ENCODE results near the gene YARS2. TPM values are rescaled to one million over a fixed set of nuclear protein-coding genes. Genes with fewer than 3 reads are reported as not detected.

YARS2 gene
- total and polyA plus RNA-seq, 7 donors, result 11.0 to 20.3 (median 16.8) TPM

- H3K36me3 ChIP-seq (ENCODE audit: insufficient read depth in 1 of 2, low read depth in 1 of 2), result peaks cover 8 to 100% of the 10 kb centered on the region in 2 donors
- no peak overlapping the region for H3K27ac ChIP-seq
- no peaks in the 10 kb centered on the region for H3K4me1 ChIP-seq
- no peaks in the 10 kb centered on the region for H3K9me3 ChIP-seq
- 95 to 98% (median 97%) methylated on average over 2 of the region's 2 CpGs for WGBS, 3 donors
- no peaks in the 10 kb centered on the region for H3K27me3 ChIP-seq (ENCODE audit: insufficient read depth in 3 of 3, low read length in 2 of 3)
- DNase-seq (no peak), ATAC-seq (no peak)
- intact Hi-C loops (cut with DNase I), result no loop called here
- H3K4me3 ChIP-seq, result no peak overlapping the region
- TF ChIP-seq, protein P1, sequence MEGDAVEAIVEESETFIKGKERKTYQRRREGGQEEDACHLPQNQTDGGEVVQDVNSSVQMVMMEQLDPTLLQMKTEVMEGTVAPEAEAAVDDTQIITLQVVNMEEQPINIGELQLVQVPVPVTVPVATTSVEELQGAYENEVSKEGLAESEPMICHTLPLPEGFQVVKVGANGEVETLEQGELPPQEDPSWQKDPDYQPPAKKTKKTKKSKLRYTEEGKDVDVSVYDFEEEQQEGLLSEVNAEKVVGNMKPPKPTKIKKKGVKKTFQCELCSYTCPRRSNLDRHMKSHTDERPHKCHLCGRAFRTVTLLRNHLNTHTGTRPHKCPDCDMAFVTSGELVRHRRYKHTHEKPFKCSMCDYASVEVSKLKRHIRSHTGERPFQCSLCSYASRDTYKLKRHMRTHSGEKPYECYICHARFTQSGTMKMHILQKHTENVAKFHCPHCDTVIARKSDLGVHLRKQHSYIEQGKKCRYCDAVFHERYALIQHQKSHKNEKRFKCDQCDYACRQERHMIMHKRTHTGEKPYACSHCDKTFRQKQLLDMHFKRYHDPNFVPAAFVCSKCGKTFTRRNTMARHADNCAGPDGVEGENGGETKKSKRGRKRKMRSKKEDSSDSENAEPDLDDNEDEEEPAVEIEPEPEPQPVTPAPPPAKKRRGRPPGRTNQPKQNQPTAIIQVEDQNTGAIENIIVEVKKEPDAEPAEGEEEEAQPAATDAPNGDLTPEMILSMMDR (IDR thresholded peaks at IDR 0.05), result no peak
These were observed 12.4 kb downstream of the YARS2 start for GRCh38 chr12:32743264-32743663.

DNA sequence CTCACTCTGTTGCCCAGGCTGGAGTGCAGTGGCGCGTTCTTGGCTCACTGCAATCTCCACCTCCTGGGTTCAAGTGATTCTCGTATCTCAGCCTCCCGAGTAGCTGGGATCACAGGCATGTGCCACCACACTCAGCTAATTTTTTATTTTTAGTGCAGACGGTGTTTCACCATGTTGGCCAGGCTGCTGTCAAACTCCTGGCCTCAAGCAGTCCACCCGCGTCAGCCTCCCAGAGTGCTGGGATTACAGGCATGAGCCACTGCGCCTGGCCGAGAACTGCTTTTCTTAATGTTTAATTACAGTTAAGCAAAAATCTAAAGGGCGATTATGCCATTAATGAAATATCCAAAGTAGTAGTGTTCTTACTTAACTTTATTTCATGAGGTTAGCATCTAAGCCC lies 13.6 kb downstream of the YARS2 start:
- Histone ChIP-seq H3K27me3 (ENCODE audit: insufficient read depth in 3 of 3, low read length in 2 of 3) (no peaks in the 10 kb centered on the region), H3K4me3 (no peak overlapping the region), H3K27ac (no peak overlapping the region), H3K9me3 (no peaks in the 10 kb centered on the region), H3K36me3 (ENCODE audit: insufficient read depth in 1 of 2, low read depth in 1 of 2) (peaks cover 8 to 100% of the 10 kb centered on the region in 2 donors), H3K4me1 (no peaks in the 10 kb centered on the region)
- ATAC-seq (no peak), DNase-seq (no peak)
- WGBS, 3 donors, result 85 to 93% (median 86%) methylated on average over 10 of the region's 10 CpGs
- TF ChIP-seq, protein P1 (IDR thresholded peaks at IDR 0.05), result no peak
- intact Hi-C loops (cut with DNase I), result no loop called here

- H3K4me1 ChIP-seq, result no peaks in the 10 kb centered on the region
- no peak overlapping the region for H3K4me3 ChIP-seq
- no peaks in the 10 kb centered on the region for H3K9me3 ChIP-seq
- H3K27ac ChIP-seq, result no peak overlapping the region
- H3K36me3 ChIP-seq (ENCODE audit: insufficient read depth in 1 of 2, low read depth in 1 of 2), result peaks cover 8 to 100% of the 10 kb centered on the region in 2 donors
- TF ChIP-seq, protein P1 (IDR thresholded peaks at IDR 0.05), result no peak
- H3K27me3 ChIP-seq (ENCODE audit: insufficient read depth in 3 of 3, low read length in 2 of 3), result no peaks in the 10 kb centered on the region
- 93 to 97% (median 93%) methylated on average over 2 of the region's 2 CpGs for WGBS, 3 donors
- no peak for ATAC-seq
- intact Hi-C loops (cut with DNase I), result no loop called here
- no peak for DNase-seq
These were observed 16.4 kb downstream of the YARS2 start for GRCh38 chr12:32739279-32739678.

DNA sequence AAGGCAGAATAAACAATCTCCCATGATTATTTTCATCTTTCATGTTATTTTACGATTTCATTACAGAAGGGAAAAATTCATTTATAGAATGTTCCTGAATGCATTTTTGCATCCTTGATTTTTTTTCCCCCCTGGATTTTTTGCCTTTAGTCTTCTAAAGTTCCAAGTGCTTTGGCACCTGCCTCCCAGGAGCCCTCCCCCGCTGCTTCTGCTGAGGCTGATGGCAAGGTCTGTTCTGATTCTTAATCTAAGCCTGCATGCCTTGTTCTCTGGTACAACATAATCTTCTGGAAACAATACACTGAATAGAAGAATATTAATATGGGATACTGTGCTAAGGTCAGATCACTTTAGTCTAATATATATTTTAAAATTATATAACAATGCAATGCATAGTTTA lies 18.0 kb downstream of the YARS2 start:
- Histone ChIP-seq H3K36me3 (ENCODE audit: insufficient read depth in 1 of 2, low read depth in 1 of 2) (peaks cover 8 to 100% of the 10 kb centered on the region in 2 donors), H3K27me3 (ENCODE audit: insufficient read depth in 3 of 3, low read length in 2 of 3) (no peaks in the 10 kb centered on the region), H3K4me1 (no peaks in the 10 kb centered on the region), H3K9me3 (no peaks in the 10 kb centered on the region), H3K4me3 (no peak overlapping the region), H3K27ac (no peak overlapping the region)
- ATAC-seq (no peak), DNase-seq (no peak)
- TF ChIP-seq, protein P1 (IDR thresholded peaks at IDR 0.05), result no peak
- WGBS, 3 donors, result 91 to 96% (median 95%) methylated on average over 2 of the region's 2 CpGs
- intact Hi-C loops (cut with DNase I), result no loop called here

DNA sequence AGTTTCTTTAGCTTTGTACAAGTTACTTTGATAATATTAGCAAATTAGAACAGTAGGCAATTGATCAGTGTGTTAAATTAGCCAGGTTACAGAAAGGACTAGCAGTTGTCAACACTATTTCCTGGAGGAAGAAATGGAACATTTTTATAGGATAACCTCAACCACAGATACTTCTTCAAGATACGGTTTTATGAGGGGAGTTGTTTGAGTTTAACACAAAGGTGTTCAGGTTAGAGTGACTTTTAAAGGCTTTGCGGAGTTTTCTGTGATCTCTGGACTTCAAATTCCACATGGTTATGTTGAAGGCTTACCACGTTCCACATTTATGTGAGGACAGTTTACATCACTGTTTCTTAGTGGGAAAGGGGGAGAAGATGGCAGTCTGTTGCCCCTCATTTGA lies 19.3 kb downstream of the YARS2 start:
- 76 to 86% (median 79%) methylated on average over 3 of the region's 3 CpGs for WGBS, 3 donors
- TF ChIP-seq, protein P1 (IDR thresholded peaks at IDR 0.05), result no peak
- Histone ChIP-seq H3K4me3 (no peak overlapping the region), H3K27me3 (ENCODE audit: insufficient read depth in 3 of 3, low read length in 2 of 3) (no peaks in the 10 kb centered on the region), H3K36me3 (ENCODE audit: insufficient read depth in 1 of 2, low read depth in 1 of 2) (peaks cover 9 to 100% of the 10 kb centered on the region in 2 donors), H3K9me3 (no peaks in the 10 kb centered on the region), H3K27ac (no peak overlapping the region), H3K4me1 (no peaks in the 10 kb centered on the region)
- intact Hi-C loops (cut with DNase I), result no loop called here
- no peak for ATAC-seq
- no peak for DNase-seq
